GM23338 (cell line): ENCODE measurements around the gene OSBPL10. TPM values are rescaled to one million over a fixed set of nuclear protein-coding genes. Genes with fewer than 3 reads are reported as not detected.

Source experiments
- ATAC-seq: fragments of 200-7000 bp; cut with Tn5 transposase; 3 replicates; pipeline ENCODE4 v1.9.1; 2020
- DNase-seq: peaks from one replicate; pipeline ENCODE4 v3.0.0-alpha.2; 2015; ENCODE audit warnings: low spot score
- H2AFZ ChIP-seq: fragments of 200-600 bp; sonication (generic); 2 replicates; pipeline ENCODE4 v1.8.0; 2016; ENCODE audit warnings: antibody characterized with exemption, mild to moderate bottlenecking, moderate library complexity
- H3F3A ChIP-seq: fragments of 200-600 bp; sonication (generic); replicated peaks from 2 replicates; pipeline ENCODE4 v1.8.0; 2017; ENCODE audit warnings: antibody characterized with exemption, mixed run types, low read depth
- H3K27ac ChIP-seq: fragments of 200-600 bp; sonication (generic); 2 replicates; pipeline ENCODE4 v1.6.1; 2016; ENCODE audit warnings: low read depth
- H3K27me3 ChIP-seq: fragments of 200-600 bp; sonication (generic); 2 replicates; pipeline ENCODE4 v1.8.0; 2016; ENCODE audit warnings: mild to moderate bottlenecking, mixed run types, moderate library complexity; ENCODE audit not compliant: insufficient read depth
- H3K36me3 ChIP-seq: fragments of 200-600 bp; sonication (generic); 2 replicates; pipeline ENCODE4 v1.8.0; 2016; ENCODE audit warnings: mild to moderate bottlenecking; ENCODE audit not compliant: insufficient read depth
- H3K4me1 ChIP-seq: fragments of 200-600 bp; sonication (generic); 2 replicates; pipeline ENCODE4 v1.8.0; 2016; ENCODE audit warnings: mild to moderate bottlenecking, moderate library complexity; ENCODE audit not compliant: insufficient read depth
- H3K4me2 ChIP-seq: fragments of 200-600 bp; sonication (generic); 2 replicates; pipeline ENCODE4 v1.7.1; 2017; ENCODE audit warnings: mixed run types
- H3K4me3 ChIP-seq: fragments of 200-600 bp; sonication (generic); 2 replicates; pipeline ENCODE4 v1.6.1; 2016; ENCODE audit warnings: mixed run types
- H3K79me2 ChIP-seq: fragments of 200-600 bp; sonication (generic); replicated peaks from 2 replicates; pipeline ENCODE4 v1.8.0; 2017; ENCODE audit warnings: mild to moderate bottlenecking; ENCODE audit not compliant: insufficient read depth
- H3K9me2 ChIP-seq: fragments of 200-600 bp; sonication (generic); 2 replicates; pipeline ENCODE4 v1.8.0; 2017; ENCODE audit not compliant: insufficient read depth
- H4K20me1 ChIP-seq: fragments of 200-600 bp; sonication (generic); replicated peaks from 2 replicates; pipeline ENCODE4 v1.8.0; 2017; ENCODE audit warnings: mild to moderate bottlenecking; ENCODE audit not compliant: insufficient read depth
- H3K27ac Mint-ChIP-seq: 2 replicates; pipeline ENCODE4 v1.8.0; 2020; ENCODE audit warnings: inconsistent platforms, mild to moderate bottlenecking, moderate library complexity, mixed read lengths
- H3K27me3 Mint-ChIP-seq: 3 replicates; pipeline ENCODE4 v1.8.0; 2022; ENCODE audit warnings: low read depth, mild to moderate bottlenecking, moderate library complexity, mixed read lengths, inconsistent platforms; ENCODE audit not compliant: insufficient read depth, poor library complexity
- H3K36me3 Mint-ChIP-seq: 3 replicates; pipeline ENCODE4 v1.8.0; 2021; ENCODE audit warnings: low read depth, mild to moderate bottlenecking, inconsistent platforms, moderate library complexity, mixed read lengths
- H3K4me1 Mint-ChIP-seq: 3 replicates; pipeline ENCODE4 v1.8.0; 2020; ENCODE audit warnings: mild to moderate bottlenecking, inconsistent platforms, mixed read lengths
- H3K4me3 Mint-ChIP-seq: 3 replicates; pipeline ENCODE4 v1.8.0; 2021; ENCODE audit warnings: moderate library complexity, mild to moderate bottlenecking, inconsistent platforms, mixed read lengths
- H3K9me3 Mint-ChIP-seq: 3 replicates; pipeline ENCODE4 v1.8.0; 2020; ENCODE audit warnings: moderate library complexity, mild to moderate bottlenecking, inconsistent platforms, mixed read lengths
- EZH2 ChIP-seq: fragments of 200-600 bp; sonication (generic); IDR thresholded peaks from one replicate; pipeline ENCODE4 v1.8.0; 2017; ENCODE audit warnings: antibody characterized with exemption, mild to moderate bottlenecking, low read depth; ENCODE audit not compliant: unreplicated experiment
- EZH2phosphoT487 ChIP-seq: fragments of 200-600 bp; sonication (generic); IDR thresholded peaks from one replicate; pipeline ENCODE4 v1.8.1; 2018; ENCODE audit warnings: antibody characterized with exemption; ENCODE audit not compliant: unreplicated experiment
- JUNB ChIP-seq: IDR thresholded peaks from one replicate; pipeline ENCODE4 v1.6.1; 2016; ENCODE audit warnings: antibody characterized with exemption; ENCODE audit not compliant: unreplicated experiment
- NANOG ChIP-seq: IDR thresholded peaks from 2 replicates; pipeline ENCODE4 v1.6.1; 2016; ENCODE audit warnings: antibody characterized with exemption, borderline replicate concordance
- STAT1 ChIP-seq: IDR thresholded peaks from one replicate; pipeline ENCODE4 v1.6.1; 2016; ENCODE audit warnings: antibody characterized with exemption; ENCODE audit not compliant: unreplicated experiment
- ZNF114 ChIP-seq: fragments of 250-450 bp; sonication (Bioruptor Pico); IDR thresholded peaks from 2 replicates; pipeline ENCODE4 v1.5.0; 2020; ENCODE audit warnings: mild to moderate bottlenecking, moderate library complexity
- ZNF331 ChIP-seq: fragments of 250-450 bp; sonication (Bioruptor Pico); IDR thresholded peaks from 2 replicates; pipeline ENCODE4 v1.5.0; 2020; ENCODE audit warnings: low read depth, mild to moderate bottlenecking, moderate library complexity
- polyA plus RNA-seq: library from polyadenylated mRNA; unstranded; fragments of >200 nt; fragmentation: Nextera tagmentation; extraction: Ambion mirVana; gene quantifications from 2 replicates; pipeline ENCODE4 v1.2.1, GENCODE V29; 2016
- total RNA-seq: library from RNA; depleted of rRNA; stranded (reverse); fragments of >200 nt; shearing (Covaris generic); gene quantifications from 2 replicates; pipeline ENCODE4 v1.2.3, GENCODE V29; 2014
- TF ChIP-seq, protein P1 (sequence below): IDR thresholded peaks from 2 replicates; pipeline ENCODE4 v1.6.1; 2016; ENCODE audit warnings: antibody characterized with exemption
- TF ChIP-seq, protein P2 (sequence below): IDR thresholded peaks from one replicate; pipeline ENCODE4 v1.6.1; 2018; ENCODE audit warnings: antibody characterized with exemption; ENCODE audit not compliant: unreplicated experiment
- TF ChIP-seq, protein P3 (sequence below), 2 experiments: fragments of 200-600 bp in 1 of 2; sonication (generic) in 1 of 2; conservative IDR thresholded peaks; 2 replicates each; pipeline versions ENCODE4 v1.5.1 to v1.6.1; 2016 to 2017; ENCODE audit warnings: antibody characterized with exemption in 2 of 2, low read depth in 2 of 2, mild to moderate bottlenecking in 2 of 2, moderate library complexity in 1 of 2

Gene OSBPL10
- total and polyA plus RNA-seq, 2 experiments from 2014 or later = 23.8 to 149 TPM

DNA sequence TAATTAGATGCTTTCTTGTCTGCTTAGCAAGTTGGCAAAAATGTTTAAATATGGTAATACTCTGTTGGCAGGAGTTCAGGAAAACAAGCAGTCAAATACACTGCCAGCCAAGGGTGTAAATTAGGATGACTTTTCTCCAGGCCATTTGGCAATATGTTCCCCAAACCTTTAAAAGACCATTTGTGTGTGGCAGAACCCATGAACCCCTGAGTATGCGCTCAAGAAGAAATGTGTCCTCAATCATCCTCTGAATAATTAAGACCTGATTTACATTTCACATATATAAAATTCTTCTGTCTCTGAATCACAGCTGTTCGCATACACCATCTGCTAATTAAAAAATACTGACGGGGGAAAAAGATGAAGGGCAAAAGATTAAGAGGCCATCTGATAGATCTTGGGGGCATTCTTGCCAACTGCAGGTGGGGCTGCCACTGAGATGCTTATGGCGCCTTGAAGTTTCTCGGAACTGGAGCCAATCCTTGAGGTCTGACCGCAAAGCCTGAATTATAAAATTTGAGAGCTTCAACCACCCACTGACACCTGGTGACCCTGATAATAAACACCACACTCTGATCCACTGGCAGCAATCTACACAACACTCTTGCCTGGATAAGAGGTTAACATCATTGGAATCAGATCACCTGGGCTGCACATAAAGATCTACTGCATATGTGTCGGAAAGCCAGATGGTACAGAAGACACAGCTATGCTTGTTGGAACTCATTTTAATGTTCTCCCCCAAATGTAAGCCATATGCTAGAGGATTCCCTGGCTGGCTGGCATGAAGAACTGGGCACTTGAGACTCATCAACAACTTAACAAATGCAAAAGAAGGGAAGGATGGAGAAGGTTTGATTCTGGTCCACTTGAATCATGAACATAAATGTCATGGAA lies 190.6 kb downstream of the OSBPL10 start (continued):
- TF ChIP-seq JUNB = no peak
- no peak for TF ChIP-seq EZH2

DNA sequence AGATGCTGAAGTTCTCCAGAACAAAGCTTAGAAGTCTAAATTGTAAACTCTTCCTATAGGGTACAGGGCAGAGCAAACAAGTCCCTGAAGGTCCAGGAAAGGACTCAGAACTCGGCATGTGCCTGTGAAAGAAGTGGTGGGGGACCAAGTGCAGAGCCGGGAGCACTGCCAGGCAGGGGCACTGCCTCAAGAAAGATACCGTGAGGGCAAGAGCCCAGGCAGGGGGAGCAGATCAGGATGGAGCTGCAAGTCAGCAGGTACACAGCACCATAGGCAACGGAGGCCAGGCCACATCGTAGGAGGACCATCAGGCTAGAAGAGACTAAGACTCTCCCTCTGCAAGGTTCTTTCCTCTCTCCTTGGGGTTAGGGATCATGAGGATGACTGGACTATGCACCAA lies 191.6 kb downstream of the OSBPL10 start:
- Mint-ChIP-seq H3K36me3 (peaks cover 11% of the 10 kb centered on the region), H3K4me3 (no peak overlapping the region), H3K9me3 (peaks cover 2% of the 10 kb centered on the region; the same call in 1 of the 3 replicates), H3K27me3 (peaks cover 6% of the 10 kb centered on the region), H3K27ac (peak overlapping the region; percentile 36; the same call in 1 of the 2 replicates), H3K4me1 (peaks cover 22% of the 10 kb centered on the region)
- H3K79me2 ChIP-seq = peaks cover 44% of the 10 kb centered on the region
- DNase-seq = no peak
- no peak overlapping the region for H3K4me3 ChIP-seq
- no peak overlapping the region for H2AFZ ChIP-seq
- H3K27me3 ChIP-seq = no peaks in the 10 kb centered on the region
- H3K9me2 ChIP-seq = no peaks in the 10 kb centered on the region
- no peaks in the 10 kb centered on the region for H3K36me3 ChIP-seq
- no peak for ATAC-seq
- no peak overlapping the region for H3K27ac ChIP-seq
- no peaks in the 10 kb centered on the region for H3F3A ChIP-seq
- TF ChIP-seq EZH2phosphoT487 = no peak
- no peak for TF ChIP-seq EZH2
- TF ChIP-seq, protein P1, sequence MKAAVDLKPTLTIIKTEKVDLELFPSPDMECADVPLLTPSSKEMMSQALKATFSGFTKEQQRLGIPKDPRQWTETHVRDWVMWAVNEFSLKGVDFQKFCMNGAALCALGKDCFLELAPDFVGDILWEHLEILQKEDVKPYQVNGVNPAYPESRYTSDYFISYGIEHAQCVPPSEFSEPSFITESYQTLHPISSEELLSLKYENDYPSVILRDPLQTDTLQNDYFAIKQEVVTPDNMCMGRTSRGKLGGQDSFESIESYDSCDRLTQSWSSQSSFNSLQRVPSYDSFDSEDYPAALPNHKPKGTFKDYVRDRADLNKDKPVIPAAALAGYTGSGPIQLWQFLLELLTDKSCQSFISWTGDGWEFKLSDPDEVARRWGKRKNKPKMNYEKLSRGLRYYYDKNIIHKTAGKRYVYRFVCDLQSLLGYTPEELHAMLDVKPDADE = no peak
- H3K4me1 ChIP-seq = peaks cover 15% of the 10 kb centered on the region
- no peak overlapping the region for H3K4me2 ChIP-seq
- peaks cover 10% of the 10 kb centered on the region; the same call in 1 of the 2 replicates for H4K20me1 ChIP-seq

DNA sequence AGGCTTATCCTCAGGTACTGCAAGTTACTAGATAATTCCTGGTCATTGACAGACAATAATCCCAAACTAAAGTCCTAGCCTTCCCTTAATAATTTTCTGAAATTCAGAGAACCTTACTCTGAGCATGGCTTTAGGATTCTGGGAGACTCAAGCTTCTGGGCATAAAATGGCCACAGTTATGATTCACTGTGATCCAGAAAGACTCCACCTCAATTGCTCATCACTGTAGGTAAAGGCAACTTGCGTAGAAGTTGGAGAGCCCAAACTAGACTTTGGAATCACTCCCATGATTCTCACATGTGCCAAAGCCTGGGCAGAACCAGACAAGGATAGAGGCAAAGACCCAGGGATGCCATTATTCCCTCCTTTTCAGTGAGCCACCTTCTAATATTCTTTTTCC lies 195.3 kb downstream of the OSBPL10 start:
- Mint-ChIP-seq H3K36me3 (peaks cover 13% of the 10 kb centered on the region; the same call in 2 of the 3 replicates), H3K4me1 (peaks cover 8% of the 10 kb centered on the region; the same call in 2 of the 3 replicates), H3K4me3 (no peak overlapping the region), H3K9me3 (peaks cover 4% of the 10 kb centered on the region; the same call in 2 of the 3 replicates), H3K27me3 (peaks cover 6% of the 10 kb centered on the region), H3K27ac (no peak overlapping the region)
- Histone ChIP-seq H3K4me3 (no peak overlapping the region), H3K4me1 (peaks cover under 1% of the 10 kb centered on the region; the same call in 1 of the 2 replicates), H3K36me3 (no peaks in the 10 kb centered on the region), H4K20me1 (peaks cover 12% of the 10 kb centered on the region; the same call in 1 of the 2 replicates), H3K27me3 (no peaks in the 10 kb centered on the region), H3K4me2 (no peak overlapping the region), H3F3A (no peaks in the 10 kb centered on the region), H3K9me2 (no peaks in the 10 kb centered on the region), H3K79me2 (peaks cover 50% of the 10 kb centered on the region), H2AFZ (no peak overlapping the region), H3K27ac (no peak overlapping the region)
- ATAC-seq (no peak), DNase-seq (no peak)
- TF ChIP-seq, protein P2, sequence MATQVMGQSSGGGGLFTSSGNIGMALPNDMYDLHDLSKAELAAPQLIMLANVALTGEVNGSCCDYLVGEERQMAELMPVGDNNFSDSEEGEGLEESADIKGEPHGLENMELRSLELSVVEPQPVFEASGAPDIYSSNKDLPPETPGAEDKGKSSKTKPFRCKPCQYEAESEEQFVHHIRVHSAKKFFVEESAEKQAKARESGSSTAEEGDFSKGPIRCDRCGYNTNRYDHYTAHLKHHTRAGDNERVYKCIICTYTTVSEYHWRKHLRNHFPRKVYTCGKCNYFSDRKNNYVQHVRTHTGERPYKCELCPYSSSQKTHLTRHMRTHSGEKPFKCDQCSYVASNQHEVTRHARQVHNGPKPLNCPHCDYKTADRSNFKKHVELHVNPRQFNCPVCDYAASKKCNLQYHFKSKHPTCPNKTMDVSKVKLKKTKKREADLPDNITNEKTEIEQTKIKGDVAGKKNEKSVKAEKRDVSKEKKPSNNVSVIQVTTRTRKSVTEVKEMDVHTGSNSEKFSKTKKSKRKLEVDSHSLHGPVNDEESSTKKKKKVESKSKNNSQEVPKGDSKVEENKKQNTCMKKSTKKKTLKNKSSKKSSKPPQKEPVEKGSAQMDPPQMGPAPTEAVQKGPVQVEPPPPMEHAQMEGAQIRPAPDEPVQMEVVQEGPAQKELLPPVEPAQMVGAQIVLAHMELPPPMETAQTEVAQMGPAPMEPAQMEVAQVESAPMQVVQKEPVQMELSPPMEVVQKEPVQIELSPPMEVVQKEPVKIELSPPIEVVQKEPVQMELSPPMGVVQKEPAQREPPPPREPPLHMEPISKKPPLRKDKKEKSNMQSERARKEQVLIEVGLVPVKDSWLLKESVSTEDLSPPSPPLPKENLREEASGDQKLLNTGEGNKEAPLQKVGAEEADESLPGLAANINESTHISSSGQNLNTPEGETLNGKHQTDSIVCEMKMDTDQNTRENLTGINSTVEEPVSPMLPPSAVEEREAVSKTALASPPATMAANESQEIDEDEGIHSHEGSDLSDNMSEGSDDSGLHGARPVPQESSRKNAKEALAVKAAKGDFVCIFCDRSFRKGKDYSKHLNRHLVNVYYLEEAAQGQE = no peak
- no peak for TF ChIP-seq ZNF114 (CRISPR knock-in tag)
- TF ChIP-seq JUNB = no peak
- no peak for TF ChIP-seq STAT1
- TF ChIP-seq ZNF331 (CRISPR knock-in tag) = no peak
- TF ChIP-seq, protein P1 = no peak
- TF ChIP-seq, protein P3, sequence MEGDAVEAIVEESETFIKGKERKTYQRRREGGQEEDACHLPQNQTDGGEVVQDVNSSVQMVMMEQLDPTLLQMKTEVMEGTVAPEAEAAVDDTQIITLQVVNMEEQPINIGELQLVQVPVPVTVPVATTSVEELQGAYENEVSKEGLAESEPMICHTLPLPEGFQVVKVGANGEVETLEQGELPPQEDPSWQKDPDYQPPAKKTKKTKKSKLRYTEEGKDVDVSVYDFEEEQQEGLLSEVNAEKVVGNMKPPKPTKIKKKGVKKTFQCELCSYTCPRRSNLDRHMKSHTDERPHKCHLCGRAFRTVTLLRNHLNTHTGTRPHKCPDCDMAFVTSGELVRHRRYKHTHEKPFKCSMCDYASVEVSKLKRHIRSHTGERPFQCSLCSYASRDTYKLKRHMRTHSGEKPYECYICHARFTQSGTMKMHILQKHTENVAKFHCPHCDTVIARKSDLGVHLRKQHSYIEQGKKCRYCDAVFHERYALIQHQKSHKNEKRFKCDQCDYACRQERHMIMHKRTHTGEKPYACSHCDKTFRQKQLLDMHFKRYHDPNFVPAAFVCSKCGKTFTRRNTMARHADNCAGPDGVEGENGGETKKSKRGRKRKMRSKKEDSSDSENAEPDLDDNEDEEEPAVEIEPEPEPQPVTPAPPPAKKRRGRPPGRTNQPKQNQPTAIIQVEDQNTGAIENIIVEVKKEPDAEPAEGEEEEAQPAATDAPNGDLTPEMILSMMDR (conservative IDR thresholded peaks at IDR 0.05; ENCODE audit: low read depth in 2 of 2) = no peak
- TF ChIP-seq NANOG = no peak
